ENCODE measurements around the gene COL23A1.

DNA sequence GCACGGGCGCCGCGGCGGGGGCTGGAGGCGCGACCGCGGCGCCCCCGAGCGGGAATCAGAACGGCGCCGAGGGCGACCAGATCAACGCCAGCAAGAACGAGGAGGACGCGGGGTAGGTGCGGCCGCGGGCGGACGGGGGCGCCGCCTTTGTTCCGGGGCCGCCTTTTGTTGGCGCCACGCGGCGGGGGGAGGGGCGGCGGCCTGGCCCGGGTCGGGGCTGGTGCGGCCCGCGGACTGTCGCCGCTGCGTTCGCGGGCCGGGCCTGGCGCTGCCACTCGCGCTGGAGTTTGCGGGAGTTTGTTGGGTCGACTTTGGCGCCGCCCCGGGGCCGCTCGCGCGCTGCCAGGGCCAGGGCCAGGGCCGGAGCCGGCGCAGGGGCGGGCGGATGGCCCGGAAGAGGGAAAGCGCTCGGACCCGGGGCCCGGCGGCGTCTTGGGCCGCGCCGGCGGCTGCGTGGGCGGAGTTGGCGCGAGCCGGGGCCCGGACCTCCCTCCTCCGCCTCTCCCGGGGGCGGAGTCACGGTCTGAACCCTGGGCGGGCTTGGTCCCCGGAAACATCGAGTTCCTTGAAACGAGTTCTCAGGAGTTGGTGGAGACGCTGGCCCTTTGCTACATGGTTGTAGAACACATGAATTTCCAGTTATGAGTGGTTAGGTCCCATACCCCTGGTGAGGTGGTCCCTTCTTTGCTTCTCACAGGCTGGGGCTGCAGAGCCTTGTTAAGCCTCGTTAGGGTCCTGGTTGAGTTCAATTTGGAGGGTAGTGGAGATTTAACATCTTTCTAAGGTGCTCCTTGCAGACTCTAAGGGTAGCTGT lies 385.1 kb downstream of the COL23A1 start:
- TF ChIP-seq ZNF274 (IDR thresholded peaks at IDR 0.05; ENCODE audit: low read length) (no peak), ZNF274 (tag by site-specific recombination; IDR thresholded peaks at IDR 0.05; ENCODE audit: borderline replicate concordance) (no peak), CTCF (tag by site-specific recombination; IDR thresholded peaks at IDR 0.05) (no peak), ZNF23 (tag by site-specific recombination; IDR thresholded peaks at IDR 0.05; ENCODE audit: borderline replicate concordance) (no peak), TCF7L2 (IDR thresholded peaks at IDR 0.05; ENCODE audit: borderline replicate concordance, low read depth, low read length) (no peak), ZNF623 (tag by site-specific recombination; IDR thresholded peaks at IDR 0.05) (no peak), ZNF423 (tag by site-specific recombination; IDR thresholded peaks at IDR 0.05) (no peak), OVOL3 (tag by site-specific recombination; IDR thresholded peaks at IDR 0.05) (no peak), KLF1 (tag by site-specific recombination; IDR thresholded peaks at IDR 0.05) (no peak)
- TF ChIP-seq, protein P1, sequence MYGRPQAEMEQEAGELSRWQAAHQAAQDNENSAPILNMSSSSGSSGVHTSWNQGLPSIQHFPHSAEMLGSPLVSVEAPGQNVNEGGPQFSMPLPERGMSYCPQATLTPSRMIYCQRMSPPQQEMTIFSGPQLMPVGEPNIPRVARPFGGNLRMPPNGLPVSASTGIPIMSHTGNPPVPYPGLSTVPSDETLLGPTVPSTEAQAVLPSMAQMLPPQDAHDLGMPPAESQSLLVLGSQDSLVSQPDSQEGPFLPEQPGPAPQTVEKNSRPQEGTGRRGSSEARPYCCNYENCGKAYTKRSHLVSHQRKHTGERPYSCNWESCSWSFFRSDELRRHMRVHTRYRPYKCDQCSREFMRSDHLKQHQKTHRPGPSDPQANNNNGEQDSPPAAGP (tag by site-specific recombination; IDR thresholded peaks at IDR 0.05), result no peak

All from HEK293 (cell line).